OCI-LY3 (cell line): Measurements from ENCODE around the gene PDIA4.

Source experiments
- H2AFZ ChIP-seq: fragments of 200-600, 300-600 bp; shearing (Covaris generic); 2 replicates; pipeline ENCODE4 v1.6.0; 2014; ENCODE audit warnings: antibody characterized with exemption, low read depth, low read length
- H3K27ac ChIP-seq: fragments of 200-600, 300-600 bp; sonication (generic); 2 replicates; pipeline ENCODE4 v1.5.1; 2014; ENCODE audit warnings: mild to moderate bottlenecking, low read length, moderate library complexity, mixed read lengths
- H3K27me3 ChIP-seq: fragments of 200-600, 300-600 bp; sonication (generic); 2 replicates; pipeline ENCODE4 v1.6.1; 2014; ENCODE audit warnings: low read depth, low read length, mixed read lengths
- H3K36me3 ChIP-seq: fragments of 200-600, 300-600 bp; sonication (generic); replicated peaks from 2 replicates; pipeline ENCODE3; 2014; ENCODE audit warnings: low read depth, low read length, mixed read lengths
- H3K4me1 ChIP-seq: fragments of 300-600, 200-600 bp; sonication (generic); 2 replicates; pipeline ENCODE4 v1.6.1; 2014; ENCODE audit warnings: low read length, mixed read lengths
- H3K4me2 ChIP-seq: fragments of 200-600, 300-600 bp; sonication (generic); 2 replicates; pipeline ENCODE4 v1.6.1; 2014; ENCODE audit warnings: low read length, mixed read lengths
- H3K4me3 ChIP-seq: fragments of 300-600, 200-600 bp; sonication (generic); 2 replicates; pipeline ENCODE4 v1.5.1; 2014; ENCODE audit warnings: antibody characterized with exemption, mild to moderate bottlenecking, low read length, moderate library complexity
- H3K79me2 ChIP-seq: fragments of 300-600, 200-600 bp; shearing (Covaris generic); 2 replicates; pipeline ENCODE4 v1.6.1; 2014; ENCODE audit warnings: mild to moderate bottlenecking, low read length, mixed read lengths
- H3K9ac ChIP-seq: fragments of 300-600, 200-600 bp; shearing (Covaris generic); 2 replicates; pipeline ENCODE4 v1.6.0; 2014; ENCODE audit warnings: mild to moderate bottlenecking, low read length, moderate library complexity
- H3K9me3 ChIP-seq: fragments of 200-600, 300-600 bp; shearing (Covaris generic); 2 replicates; pipeline ENCODE4 v1.6.1; 2014; ENCODE audit warnings: low read length, mixed read lengths; ENCODE audit not compliant: insufficient read depth
- H4K20me1 ChIP-seq: fragments of 200-600, 300-600 bp; sonication (generic); 2 replicates; pipeline ENCODE4 v1.6.1; 2016; ENCODE audit warnings: low read length, mixed read lengths; ENCODE audit not compliant: insufficient read depth
- EZH2phosphoT487 ChIP-seq: fragments of 200-600 bp; shearing (Covaris generic); IDR thresholded peaks from 2 replicates; pipeline ENCODE4 v1.6.1; 2018; ENCODE audit warnings: antibody characterized with exemption, mixed run types, low read depth
- TF ChIP-seq, protein P1 (sequence below): fragments of 200-600, 300-600 bp; sonication (generic); IDR thresholded peaks from 2 replicates; pipeline ENCODE4 v1.5.1; 2014; ENCODE audit warnings: antibody characterized with exemption, low read length, low read depth

PDIA4 gene

DNA sequence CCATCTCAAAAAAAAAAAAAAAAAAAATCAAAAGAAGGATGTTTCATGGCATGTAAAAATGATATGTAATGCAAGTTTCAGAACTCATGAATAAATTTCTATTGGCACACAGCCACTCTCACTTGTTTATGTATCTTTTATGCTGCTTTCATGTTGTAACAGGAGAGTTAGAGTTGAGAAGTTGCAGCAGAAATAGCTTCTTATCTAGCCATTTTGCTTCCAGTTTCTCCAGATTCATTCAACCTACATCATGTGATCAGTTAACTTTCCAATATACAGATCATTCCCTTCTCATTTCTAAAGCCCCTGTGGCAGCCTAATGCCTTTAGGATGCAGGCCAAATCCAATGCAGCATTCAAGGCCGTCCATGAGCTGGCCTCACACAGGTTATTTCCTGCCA is 31.9 kb upstream of the PDIA4 start:
- Histone ChIP-seq H4K20me1 (no peaks in the 10 kb centered on the region), H3K4me2 (no peak overlapping the region), H3K27me3 (no peaks in the 10 kb centered on the region), H3K36me3 (no peaks in the 10 kb centered on the region), H3K9me3 (no peaks in the 10 kb centered on the region), H3K4me3 (no peak overlapping the region), H2AFZ (no peak overlapping the region), H3K4me1 (peaks cover 31% of the 10 kb centered on the region), H3K27ac (no peak overlapping the region), H3K79me2 (peaks cover 2% of the 10 kb centered on the region; the same call in 1 of the 2 replicates), H3K9ac (no peak overlapping the region)
- TF ChIP-seq, protein P1, sequence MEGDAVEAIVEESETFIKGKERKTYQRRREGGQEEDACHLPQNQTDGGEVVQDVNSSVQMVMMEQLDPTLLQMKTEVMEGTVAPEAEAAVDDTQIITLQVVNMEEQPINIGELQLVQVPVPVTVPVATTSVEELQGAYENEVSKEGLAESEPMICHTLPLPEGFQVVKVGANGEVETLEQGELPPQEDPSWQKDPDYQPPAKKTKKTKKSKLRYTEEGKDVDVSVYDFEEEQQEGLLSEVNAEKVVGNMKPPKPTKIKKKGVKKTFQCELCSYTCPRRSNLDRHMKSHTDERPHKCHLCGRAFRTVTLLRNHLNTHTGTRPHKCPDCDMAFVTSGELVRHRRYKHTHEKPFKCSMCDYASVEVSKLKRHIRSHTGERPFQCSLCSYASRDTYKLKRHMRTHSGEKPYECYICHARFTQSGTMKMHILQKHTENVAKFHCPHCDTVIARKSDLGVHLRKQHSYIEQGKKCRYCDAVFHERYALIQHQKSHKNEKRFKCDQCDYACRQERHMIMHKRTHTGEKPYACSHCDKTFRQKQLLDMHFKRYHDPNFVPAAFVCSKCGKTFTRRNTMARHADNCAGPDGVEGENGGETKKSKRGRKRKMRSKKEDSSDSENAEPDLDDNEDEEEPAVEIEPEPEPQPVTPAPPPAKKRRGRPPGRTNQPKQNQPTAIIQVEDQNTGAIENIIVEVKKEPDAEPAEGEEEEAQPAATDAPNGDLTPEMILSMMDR = no peak
- no peak for TF ChIP-seq EZH2phosphoT487

DNA sequence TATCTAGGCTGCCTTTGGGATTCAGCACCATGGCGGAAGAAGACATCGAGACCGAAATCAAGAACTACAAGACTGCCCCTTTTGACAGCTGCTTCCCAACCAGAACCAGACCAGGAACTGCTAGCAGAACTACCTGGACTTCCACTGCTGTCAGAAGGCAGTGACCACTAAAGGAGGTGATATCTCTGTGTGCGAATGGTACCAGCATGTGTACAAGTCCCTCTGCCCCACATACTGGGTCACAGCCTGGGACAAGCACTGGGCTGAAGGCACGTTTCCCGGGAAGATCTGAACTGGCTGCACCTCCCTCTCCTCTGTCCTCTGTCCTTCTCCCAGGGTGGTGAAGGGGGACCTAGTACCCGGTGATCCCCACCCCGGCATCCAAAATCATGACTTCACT is 25.6 kb upstream of the PDIA4 start:
- no peaks in the 10 kb centered on the region for H3K9me3 ChIP-seq
- H3K4me2 ChIP-seq = no peak overlapping the region
- no peaks in the 10 kb centered on the region for H3K27me3 ChIP-seq
- no peak overlapping the region for H3K9ac ChIP-seq
- no peak overlapping the region for H3K4me3 ChIP-seq
- H4K20me1 ChIP-seq = no peaks in the 10 kb centered on the region
- H3K27ac ChIP-seq = no peak overlapping the region
- H3K4me1 ChIP-seq = no peaks in the 10 kb centered on the region
- H3K79me2 ChIP-seq = no peaks in the 10 kb centered on the region
- TF ChIP-seq, protein P1 = no peak
- no peak for TF ChIP-seq EZH2phosphoT487
- no peaks in the 10 kb centered on the region for H3K36me3 ChIP-seq
- H2AFZ ChIP-seq = no peak overlapping the region

DNA sequence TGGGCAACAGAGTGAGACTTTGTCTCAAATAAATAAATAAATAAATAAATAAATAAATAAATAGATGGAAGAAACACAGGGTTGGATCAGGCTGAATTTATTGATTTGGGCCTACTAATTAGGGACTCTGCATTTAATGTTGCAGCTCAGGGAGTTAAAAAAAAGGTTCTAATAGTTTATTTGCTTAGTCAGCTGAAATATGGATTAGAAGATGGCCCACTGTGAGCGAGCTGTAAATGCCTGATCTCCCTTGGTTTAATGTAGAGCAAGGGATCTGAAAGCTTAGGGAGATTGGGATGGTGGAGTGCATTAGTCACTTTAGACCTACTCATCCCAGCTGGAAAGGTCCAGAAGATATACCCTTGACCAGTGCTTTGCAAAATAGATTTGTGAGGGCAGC is 25.1 kb upstream of the PDIA4 start:
- Histone ChIP-seq H2AFZ (no peak overlapping the region), H3K4me2 (no peak overlapping the region), H3K27ac (no peak overlapping the region), H3K27me3 (no peaks in the 10 kb centered on the region), H4K20me1 (no peaks in the 10 kb centered on the region), H3K9ac (no peak overlapping the region), H3K4me3 (no peak overlapping the region), H3K9me3 (no peaks in the 10 kb centered on the region), H3K36me3 (no peaks in the 10 kb centered on the region), H3K79me2 (no peaks in the 10 kb centered on the region), H3K4me1 (no peaks in the 10 kb centered on the region)
- TF ChIP-seq EZH2phosphoT487 = no peak
- TF ChIP-seq, protein P1 = no peak

DNA sequence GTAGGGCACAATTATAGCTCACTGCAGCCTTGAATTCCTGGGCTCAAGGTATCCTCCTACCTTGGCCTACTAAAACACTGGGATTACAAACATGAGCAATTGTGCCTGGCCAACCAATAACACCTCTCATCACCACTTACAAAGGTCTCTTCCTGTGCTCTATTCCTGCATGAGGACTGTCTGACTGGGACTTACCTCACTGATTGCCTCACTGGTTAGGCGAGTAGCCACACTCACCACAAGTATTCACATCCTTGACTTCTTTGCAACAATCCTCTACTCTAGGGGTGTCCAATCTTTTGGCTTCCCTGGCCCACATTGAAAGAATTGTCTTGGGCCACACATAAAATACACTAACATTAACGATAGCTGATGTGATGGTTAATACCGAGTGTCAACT is 22.6 kb upstream of the PDIA4 start:
- H3K4me3 ChIP-seq = no peak overlapping the region
- H3K27ac ChIP-seq = no peak overlapping the region
- H4K20me1 ChIP-seq = no peaks in the 10 kb centered on the region
- no peaks in the 10 kb centered on the region for H3K79me2 ChIP-seq
- no peaks in the 10 kb centered on the region for H3K9me3 ChIP-seq
- TF ChIP-seq, protein P1 = no peak
- no peak for TF ChIP-seq EZH2phosphoT487
- H3K27me3 ChIP-seq = no peaks in the 10 kb centered on the region
- H3K4me2 ChIP-seq = no peak overlapping the region
- H3K36me3 ChIP-seq = no peaks in the 10 kb centered on the region
- no peak overlapping the region for H3K9ac ChIP-seq
- H2AFZ ChIP-seq = no peak overlapping the region
- H3K4me1 ChIP-seq = no peaks in the 10 kb centered on the region
